ENCODE data around the gene STRIP2. TPM values are rescaled to one million over a fixed set of nuclear protein-coding genes. Genes with fewer than 3 reads are reported as not detected.
"Not testable (repeated sequence)": the region's sequence is repeated elsewhere in the genome, so short reads cannot be mapped to it uniquely, and the experiment has no call there.

The STRIP2 gene
- total RNA-seq, 1 donor from 2014 or later = 5.2 TPM

GRCh38 chr7:129481376-129481775 is 47.1 kb downstream of the STRIP2 start:
- not testable (repeated sequence) for H3K9ac ChIP-seq (ENCODE audit: low read depth in 1 of 3, low read length in 3 of 3); H3K4me3 ChIP-seq (ENCODE audit: low read length in 3 of 3); H3K4me1 ChIP-seq (ENCODE audit: control insufficient read depth in 3 of 3, insufficient read depth in 3 of 3, low read length in 3 of 3); H3K27me3 ChIP-seq (ENCODE audit: control insufficient read depth in 3 of 3, insufficient read depth in 3 of 3, low read length in 3 of 3); H3K27ac ChIP-seq (ENCODE audit: low read depth, low read length); H3K9me3 ChIP-seq (ENCODE audit: control insufficient read depth in 3 of 3, low read length in 3 of 3)
- H3K36me3 ChIP-seq (ENCODE audit: control insufficient read depth in 3 of 3, insufficient read depth in 3 of 3, low read length in 3 of 3) = peaks cover 6 to 21% (median 19%) of the 10 kb centered on the region in 3 donors

GRCh38 chr7:129482781-129483180 is 48.5 kb downstream of the STRIP2 start:
- Histone ChIP-seq H3K36me3 (ENCODE audit: control insufficient read depth in 3 of 3, insufficient read depth in 3 of 3, low read length in 3 of 3) (peaks cover 6 to 22% (median 19%) of the 10 kb centered on the region in 3 donors), H3K4me1 (ENCODE audit: control insufficient read depth in 3 of 3, insufficient read depth in 3 of 3, low read length in 3 of 3) (no peaks in the 10 kb centered on the region), H3K4me3 (ENCODE audit: low read length in 3 of 3) (no peak overlapping the region), H3K9me3 (ENCODE audit: control insufficient read depth in 3 of 3, low read length in 3 of 3) (no peaks in the 10 kb centered on the region), H3K9ac (ENCODE audit: low read depth in 1 of 3, low read length in 3 of 3) (no peak overlapping the region), H3K27me3 (ENCODE audit: control insufficient read depth in 3 of 3, insufficient read depth in 3 of 3, low read length in 3 of 3) (no peaks in the 10 kb centered on the region), H3K27ac (ENCODE audit: low read depth, low read length) (no peak overlapping the region)

- Histone ChIP-seq H3K9ac (ENCODE audit: low read depth in 1 of 3, low read length in 3 of 3) (no peak overlapping the region), H3K36me3 (ENCODE audit: control insufficient read depth in 3 of 3, insufficient read depth in 3 of 3, low read length in 3 of 3) (peaks cover 0 to 14% (median 7%) of the 10 kb centered on the region in 3 donors), H3K4me3 (ENCODE audit: low read length in 3 of 3) (no peak overlapping the region)
Observed at GRCh38 chr7:129489491-129489890, 55.3 kb downstream of the STRIP2 start.

GRCh38 chr7:129492391-129492790 is 58.2 kb downstream of the STRIP2 start:
- no peaks in the 10 kb centered on the region for H3K4me1 ChIP-seq (ENCODE audit: control insufficient read depth in 3 of 3, insufficient read depth in 3 of 3, low read length in 3 of 3)
- no peak overlapping the region for H3K4me3 ChIP-seq (ENCODE audit: low read length in 3 of 3)
- no peak overlapping the region for H3K9ac ChIP-seq (ENCODE audit: low read depth in 1 of 3, low read length in 3 of 3)
- H3K9me3 ChIP-seq (ENCODE audit: control insufficient read depth in 3 of 3, low read length in 3 of 3) = no peaks in the 10 kb centered on the region
- H3K27me3 ChIP-seq (ENCODE audit: control insufficient read depth in 3 of 3, insufficient read depth in 3 of 3, low read length in 3 of 3) = no peaks in the 10 kb centered on the region
- no peak overlapping the region for H3K27ac ChIP-seq (ENCODE audit: low read depth, low read length)
- H3K36me3 ChIP-seq (ENCODE audit: control insufficient read depth in 3 of 3, insufficient read depth in 3 of 3, low read length in 3 of 3) = peaks cover 0 to 8% (median 0%) of the 10 kb centered on the region in 3 donors

More at GRCh38 chr7:129489491-129489890, 55.3 kb downstream of the STRIP2 start:
- Histone ChIP-seq H3K4me1 (ENCODE audit: control insufficient read depth in 3 of 3, insufficient read depth in 3 of 3, low read length in 3 of 3) (no peaks in the 10 kb centered on the region), H3K9me3 (ENCODE audit: control insufficient read depth in 3 of 3, low read length in 3 of 3) (no peaks in the 10 kb centered on the region), H3K27ac (ENCODE audit: low read depth, low read length) (no peak overlapping the region), H3K27me3 (ENCODE audit: control insufficient read depth in 3 of 3, insufficient read depth in 3 of 3, low read length in 3 of 3) (no peaks in the 10 kb centered on the region)

- H3K4me1 ChIP-seq (ENCODE audit: control insufficient read depth in 3 of 3, insufficient read depth in 3 of 3, low read length in 3 of 3) = no peaks in the 10 kb centered on the region
- no peaks in the 10 kb centered on the region for H3K9me3 ChIP-seq (ENCODE audit: control insufficient read depth in 3 of 3, low read length in 3 of 3)
- peaks cover 0 to 8% (median 0%) of the 10 kb centered on the region in 3 donors for H3K36me3 ChIP-seq (ENCODE audit: control insufficient read depth in 3 of 3, insufficient read depth in 3 of 3, low read length in 3 of 3)
- no peak overlapping the region for H3K9ac ChIP-seq (ENCODE audit: low read depth in 1 of 3, low read length in 3 of 3)
- no peak overlapping the region for H3K27ac ChIP-seq (ENCODE audit: low read depth, low read length)
- no peaks in the 10 kb centered on the region for H3K27me3 ChIP-seq (ENCODE audit: control insufficient read depth in 3 of 3, insufficient read depth in 3 of 3, low read length in 3 of 3)
- no peak overlapping the region for H3K4me3 ChIP-seq (ENCODE audit: low read length in 3 of 3)
Observed at GRCh38 chr7:129493555-129493954, 59.3 kb downstream of the STRIP2 start.

GRCh38 chr7:129494041-129494440 is 59.8 kb downstream of the STRIP2 start:
- Histone ChIP-seq H3K9ac (ENCODE audit: low read depth in 1 of 3, low read length in 3 of 3) (no peak overlapping the region), H3K36me3 (ENCODE audit: control insufficient read depth in 3 of 3, insufficient read depth in 3 of 3, low read length in 3 of 3) (peaks cover 0 to 4% (median 0%) of the 10 kb centered on the region in 3 donors), H3K27me3 (ENCODE audit: control insufficient read depth in 3 of 3, insufficient read depth in 3 of 3, low read length in 3 of 3) (no peaks in the 10 kb centered on the region), H3K4me3 (ENCODE audit: low read length in 3 of 3) (no peak overlapping the region), H3K9me3 (ENCODE audit: control insufficient read depth in 3 of 3, low read length in 3 of 3) (no peaks in the 10 kb centered on the region), H3K4me1 (ENCODE audit: control insufficient read depth in 3 of 3, insufficient read depth in 3 of 3, low read length in 3 of 3) (no peaks in the 10 kb centered on the region), H3K27ac (ENCODE audit: low read depth, low read length) (no peak overlapping the region)

- no peak overlapping the region for H3K4me3 ChIP-seq (ENCODE audit: low read length in 3 of 3)
- no peaks in the 10 kb centered on the region for H3K27me3 ChIP-seq (ENCODE audit: control insufficient read depth in 3 of 3, insufficient read depth in 3 of 3, low read length in 3 of 3)
- no peak overlapping the region for H3K9ac ChIP-seq (ENCODE audit: low read depth in 1 of 3, low read length in 3 of 3)
- no peaks in the 10 kb centered on the region for H3K36me3 ChIP-seq (ENCODE audit: control insufficient read depth in 3 of 3, insufficient read depth in 3 of 3, low read length in 3 of 3)
- H3K4me1 ChIP-seq (ENCODE audit: control insufficient read depth in 3 of 3, insufficient read depth in 3 of 3, low read length in 3 of 3) = no peaks in the 10 kb centered on the region
- no peaks in the 10 kb centered on the region for H3K9me3 ChIP-seq (ENCODE audit: control insufficient read depth in 3 of 3, low read length in 3 of 3)
- no peak overlapping the region for H3K27ac ChIP-seq (ENCODE audit: low read depth, low read length)
Observed at GRCh38 chr7:129495987-129496386, 61.8 kb downstream of the STRIP2 start.

- Histone ChIP-seq H3K36me3 (ENCODE audit: control insufficient read depth in 3 of 3, insufficient read depth in 3 of 3, low read length in 3 of 3) (no peaks in the 10 kb centered on the region), H3K4me3 (ENCODE audit: low read length in 3 of 3) (no peak overlapping the region), H3K27me3 (ENCODE audit: control insufficient read depth in 3 of 3, insufficient read depth in 3 of 3, low read length in 3 of 3) (no peaks in the 10 kb centered on the region), H3K4me1 (ENCODE audit: control insufficient read depth in 3 of 3, insufficient read depth in 3 of 3, low read length in 3 of 3) (no peaks in the 10 kb centered on the region), H3K27ac (ENCODE audit: low read depth, low read length) (no peak overlapping the region), H3K9me3 (ENCODE audit: control insufficient read depth in 3 of 3, low read length in 3 of 3) (no peaks in the 10 kb centered on the region), H3K9ac (ENCODE audit: low read depth in 1 of 3, low read length in 3 of 3) (no peak overlapping the region)
Observed at GRCh38 chr7:129496653-129497052, 62.4 kb downstream of the STRIP2 start.

- no peaks in the 10 kb centered on the region for H3K27me3 ChIP-seq (ENCODE audit: control insufficient read depth in 3 of 3, insufficient read depth in 3 of 3, low read length in 3 of 3)
- no peaks in the 10 kb centered on the region for H3K36me3 ChIP-seq (ENCODE audit: control insufficient read depth in 3 of 3, insufficient read depth in 3 of 3, low read length in 3 of 3)
- no peak overlapping the region for H3K4me3 ChIP-seq (ENCODE audit: low read length in 3 of 3)
- no peaks in the 10 kb centered on the region for H3K9me3 ChIP-seq (ENCODE audit: control insufficient read depth in 3 of 3, low read length in 3 of 3)
- H3K4me1 ChIP-seq (ENCODE audit: control insufficient read depth in 3 of 3, insufficient read depth in 3 of 3, low read length in 3 of 3) = peaks cover 0 to 2% (median 0%) of the 10 kb centered on the region in 3 donors
- H3K9ac ChIP-seq (ENCODE audit: low read depth in 1 of 3, low read length in 3 of 3) = no peak overlapping the region
- no peak overlapping the region for H3K27ac ChIP-seq (ENCODE audit: low read depth, low read length)
Observed at GRCh38 chr7:129497156-129497555, 62.9 kb downstream of the STRIP2 start.

GRCh38 chr7:129498021-129498420 is 63.8 kb downstream of the STRIP2 start:
- Histone ChIP-seq H3K27ac (ENCODE audit: low read depth, low read length) (no peak overlapping the region), H3K4me3 (ENCODE audit: low read length in 3 of 3) (no peak overlapping the region), H3K9me3 (ENCODE audit: control insufficient read depth in 3 of 3, low read length in 3 of 3) (no peaks in the 10 kb centered on the region), H3K4me1 (ENCODE audit: control insufficient read depth in 3 of 3, insufficient read depth in 3 of 3, low read length in 3 of 3) (peaks cover 4 to 10% (median 6%) of the 10 kb centered on the region in 3 donors), H3K36me3 (ENCODE audit: control insufficient read depth in 3 of 3, insufficient read depth in 3 of 3, low read length in 3 of 3) (no peaks in the 10 kb centered on the region), H3K9ac (ENCODE audit: low read depth in 1 of 3, low read length in 3 of 3) (no peak overlapping the region), H3K27me3 (ENCODE audit: control insufficient read depth in 3 of 3, insufficient read depth in 3 of 3, low read length in 3 of 3) (peaks cover 0 to 2% (median 1%) of the 10 kb centered on the region in 3 donors)

All from skeletal muscle tissue (tissue), 4 donors.